WTC11 (cell line): ENCODE data around the gene CLK1. TPM values are rescaled to one million over a fixed set of nuclear protein-coding genes. Genes with fewer than 3 reads are reported as not detected.

Experiments used
- ATAC-seq: fragments of 200-7000 bp; cut with Tn5 transposase; 2 replicates; pipeline ENCODE4 v1.10.0; 2021; ENCODE audit warnings: mild to moderate bottlenecking, moderate library complexity
- CTCF ChIA-PET: fragments of 300-600 bp; sonication (Branson Sonifier 250); formaldehyde crosslinking; loops from one replicate; lab custom pipeline; 2021; ENCODE audit warnings: antibody characterized with exemption; lab: Charles Lee
- POLR2A ChIA-PET: fragments of 350-600 bp; sonication (Branson Sonifier 250); formaldehyde crosslinking; loops from one replicate; lab custom pipeline; 2021; ENCODE audit warnings: antibody characterized with exemption; lab: Charles Lee
- DNase-seq: peaks from one replicate; pipeline ENCODE4 v3.0.0; 2021; ENCODE audit warnings: low spot score
- H3K27ac Mint-ChIP-seq: 2 replicates; pipeline ENCODE4 v1.8.0; 2021; ENCODE audit warnings: mixed read lengths
- H3K27me3 Mint-ChIP-seq: 2 replicates; pipeline ENCODE4 v1.8.0; 2021; ENCODE audit warnings: low read depth, mild to moderate bottlenecking, moderate library complexity, mixed read lengths
- H3K36me3 Mint-ChIP-seq: 2 replicates; pipeline ENCODE4 v1.8.0; 2021; ENCODE audit warnings: mixed read lengths
- H3K4me1 Mint-ChIP-seq: 2 replicates; pipeline ENCODE4 v1.8.0; 2022; ENCODE audit warnings: mixed read lengths
- H3K4me3 Mint-ChIP-seq: 2 replicates; pipeline ENCODE4 v1.8.0; 2021; ENCODE audit warnings: mild to moderate bottlenecking, moderate library complexity, mixed read lengths
- H3K9me3 Mint-ChIP-seq: 2 replicates; pipeline ENCODE4 v1.8.0; 2021; ENCODE audit warnings: mixed read lengths
- ATF1 ChIP-seq: sonication (generic); formaldehyde crosslinking; IDR thresholded peaks from 2 replicates; pipeline ENCODE4 v1.8.1; 2023; ENCODE audit warnings: mild to moderate bottlenecking, moderate library complexity, missing genetic modification reagents
- ELF4 ChIP-seq: sonication (generic); formaldehyde crosslinking; IDR thresholded peaks from 2 replicates; pipeline ENCODE4 v1.8.1; 2022; ENCODE audit warnings: low read depth, mild to moderate bottlenecking, moderate library complexity, missing genetic modification reagents
- MXD4 ChIP-seq: fragments of 250-450 bp; sonication (Bioruptor Pico); IDR thresholded peaks from 2 replicates; pipeline ENCODE4 v1.8.0; 2021; ENCODE audit warnings: mild to moderate bottlenecking, moderate library complexity, borderline replicate concordance
- NFE2L1 ChIP-seq: sonication (generic); formaldehyde crosslinking; IDR thresholded peaks from 2 replicates; pipeline ENCODE4 v1.8.1; 2023; ENCODE audit warnings: missing genetic modification reagents
- PRRX2 ChIP-seq: fragments of 250-450 bp; sonication (Bioruptor Pico); IDR thresholded peaks from 2 replicates; pipeline ENCODE4 v1.8.0; 2021; ENCODE audit warnings: mild to moderate bottlenecking
- SMAD4 ChIP-seq: sonication (generic); formaldehyde crosslinking; IDR thresholded peaks from 2 replicates; pipeline ENCODE4 v1.8.0; 2022; ENCODE audit warnings: mild to moderate bottlenecking, missing genetic modification reagents
- SOX15 ChIP-seq: fragments of 250-450 bp; sonication (Bioruptor Pico); IDR thresholded peaks from 2 replicates; pipeline ENCODE4 v1.9.0; 2021; ENCODE audit warnings: mild to moderate bottlenecking
- TP53 ChIP-seq: sonication (generic); formaldehyde crosslinking; IDR thresholded peaks from 2 replicates; pipeline ENCODE4 v1.8.1; 2023; ENCODE audit warnings: mild to moderate bottlenecking, missing genetic modification reagents
- ZBTB21 ChIP-seq: sonication (generic); formaldehyde crosslinking; IDR thresholded peaks from 2 replicates; pipeline ENCODE4 v1.8.1; 2023; ENCODE audit warnings: mild to moderate bottlenecking, missing genetic modification reagents, borderline replicate concordance
- ZNF138 ChIP-seq: sonication (generic); formaldehyde crosslinking; conservative IDR thresholded peaks from 2 replicates; pipeline ENCODE4 v1.8.1; 2022; ENCODE audit warnings: mild to moderate bottlenecking, moderate library complexity, missing genetic modification reagents
- ZNF219 ChIP-seq: sonication (generic); formaldehyde crosslinking; IDR thresholded peaks from 2 replicates; pipeline ENCODE4 v1.8.0; 2023; ENCODE audit warnings: missing genetic modification reagents, mild to moderate bottlenecking, borderline replicate concordance
- ZNF396 ChIP-seq: fragments of 250-450 bp; sonication (Bioruptor Pico); IDR thresholded peaks from 2 replicates; pipeline ENCODE4 v1.8.0; 2021; ENCODE audit warnings: mild to moderate bottlenecking, moderate library complexity, borderline replicate concordance
- total RNA-seq: library from RNA; stranded (reverse); gene quantifications from 3 replicates; pipeline ENCODE4 v1.2.3, GENCODE V29; 2021
- TF ChIP-seq, protein P1 (sequence below): sonication (generic); formaldehyde crosslinking; IDR thresholded peaks from 2 replicates; pipeline ENCODE4 v1.8.1; 2023; ENCODE audit warnings: mild to moderate bottlenecking, missing genetic modification reagents, borderline replicate concordance
- TF ChIP-seq, protein P2 (sequence below): fragments of 200-600 bp; IDR thresholded peaks from 2 replicates; pipeline ENCODE4 v1.8.0; 2022; ENCODE audit warnings: antibody characterized with exemption
- TF ChIP-seq, protein P3 (sequence below): sonication (generic); formaldehyde crosslinking; IDR thresholded peaks from 2 replicates; pipeline ENCODE4 v1.8.0; 2023; ENCODE audit warnings: missing genetic modification reagents, mild to moderate bottlenecking, borderline replicate concordance

The CLK1 gene
- total RNA-seq, 1 experiment from 2014 or later: 25.5 TPM

DNA sequence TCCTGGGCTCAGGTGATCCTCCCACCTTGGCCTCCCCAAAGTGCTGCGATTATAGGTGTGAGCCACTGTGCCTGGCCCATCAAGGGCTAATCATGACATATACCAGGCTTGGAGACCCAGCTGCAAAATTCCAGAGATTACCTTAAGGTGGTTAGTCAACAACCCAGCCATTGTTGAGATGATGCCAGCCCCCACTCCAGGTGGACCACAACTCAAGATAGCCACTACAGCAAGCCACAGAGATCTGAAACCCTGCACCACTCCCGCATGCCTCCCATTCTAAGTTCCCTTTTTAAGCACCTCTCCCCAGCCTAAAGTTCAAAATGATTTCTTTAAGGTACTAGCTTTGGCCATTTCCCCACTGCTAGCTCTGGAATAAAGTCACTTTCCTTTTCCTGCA, 4.6 kb upstream of the CLK1 start (continued):
- TF ChIP-seq, protein P1, sequence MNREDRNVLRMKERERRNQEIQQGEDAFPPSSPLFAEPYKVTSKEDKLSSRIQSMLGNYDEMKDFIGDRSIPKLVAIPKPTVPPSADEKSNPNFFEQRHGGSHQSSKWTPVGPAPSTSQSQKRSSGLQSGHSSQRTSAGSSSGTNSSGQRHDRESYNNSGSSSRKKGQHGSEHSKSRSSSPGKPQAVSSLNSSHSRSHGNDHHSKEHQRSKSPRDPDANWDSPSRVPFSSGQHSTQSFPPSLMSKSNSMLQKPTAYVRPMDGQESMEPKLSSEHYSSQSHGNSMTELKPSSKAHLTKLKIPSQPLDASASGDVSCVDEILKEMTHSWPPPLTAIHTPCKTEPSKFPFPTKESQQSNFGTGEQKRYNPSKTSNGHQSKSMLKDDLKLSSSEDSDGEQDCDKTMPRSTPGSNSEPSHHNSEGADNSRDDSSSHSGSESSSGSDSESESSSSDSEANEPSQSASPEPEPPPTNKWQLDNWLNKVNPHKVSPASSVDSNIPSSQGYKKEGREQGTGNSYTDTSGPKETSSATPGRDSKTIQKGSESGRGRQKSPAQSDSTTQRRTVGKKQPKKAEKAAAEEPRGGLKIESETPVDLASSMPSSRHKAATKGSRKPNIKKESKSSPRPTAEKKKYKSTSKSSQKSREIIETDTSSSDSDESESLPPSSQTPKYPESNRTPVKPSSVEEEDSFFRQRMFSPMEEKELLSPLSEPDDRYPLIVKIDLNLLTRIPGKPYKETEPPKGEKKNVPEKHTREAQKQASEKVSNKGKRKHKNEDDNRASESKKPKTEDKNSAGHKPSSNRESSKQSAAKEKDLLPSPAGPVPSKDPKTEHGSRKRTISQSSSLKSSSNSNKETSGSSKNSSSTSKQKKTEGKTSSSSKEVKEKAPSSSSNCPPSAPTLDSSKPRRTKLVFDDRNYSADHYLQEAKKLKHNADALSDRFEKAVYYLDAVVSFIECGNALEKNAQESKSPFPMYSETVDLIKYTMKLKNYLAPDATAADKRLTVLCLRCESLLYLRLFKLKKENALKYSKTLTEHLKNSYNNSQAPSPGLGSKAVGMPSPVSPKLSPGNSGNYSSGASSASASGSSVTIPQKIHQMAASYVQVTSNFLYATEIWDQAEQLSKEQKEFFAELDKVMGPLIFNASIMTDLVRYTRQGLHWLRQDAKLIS: no peak
- no peak for TF ChIP-seq ZNF138 (CRISPR knock-in tag)
- TF ChIP-seq, protein P2, sequence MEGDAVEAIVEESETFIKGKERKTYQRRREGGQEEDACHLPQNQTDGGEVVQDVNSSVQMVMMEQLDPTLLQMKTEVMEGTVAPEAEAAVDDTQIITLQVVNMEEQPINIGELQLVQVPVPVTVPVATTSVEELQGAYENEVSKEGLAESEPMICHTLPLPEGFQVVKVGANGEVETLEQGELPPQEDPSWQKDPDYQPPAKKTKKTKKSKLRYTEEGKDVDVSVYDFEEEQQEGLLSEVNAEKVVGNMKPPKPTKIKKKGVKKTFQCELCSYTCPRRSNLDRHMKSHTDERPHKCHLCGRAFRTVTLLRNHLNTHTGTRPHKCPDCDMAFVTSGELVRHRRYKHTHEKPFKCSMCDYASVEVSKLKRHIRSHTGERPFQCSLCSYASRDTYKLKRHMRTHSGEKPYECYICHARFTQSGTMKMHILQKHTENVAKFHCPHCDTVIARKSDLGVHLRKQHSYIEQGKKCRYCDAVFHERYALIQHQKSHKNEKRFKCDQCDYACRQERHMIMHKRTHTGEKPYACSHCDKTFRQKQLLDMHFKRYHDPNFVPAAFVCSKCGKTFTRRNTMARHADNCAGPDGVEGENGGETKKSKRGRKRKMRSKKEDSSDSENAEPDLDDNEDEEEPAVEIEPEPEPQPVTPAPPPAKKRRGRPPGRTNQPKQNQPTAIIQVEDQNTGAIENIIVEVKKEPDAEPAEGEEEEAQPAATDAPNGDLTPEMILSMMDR: no peak
- no peak for TF ChIP-seq ZBTB21
- TF ChIP-seq ELF4: no peak

GRCh38 chr2:200863782-200864175, 679 bp downstream of the CLK1 start:
- ATAC-seq: no peak
- POLR2A ChIA-PET: interaction anchor here (0.7 to 2.8 kb wide), 10 partner anchors 15 to 294 kb away, joined by 3 to 21 read pairs (median 5); partner anchors contain the start of genes NIF3L1 and PPIL3

GRCh38 chr2:200862532-200863000, 1.9 kb downstream of the CLK1 start:
- CTCF ChIA-PET: interaction anchor here (2.4 kb wide), 1 partner anchor 149 kb away, joined by 13 read pairs; no protein-coding TSS in a partner anchor
- POLR2A ChIA-PET: no interaction called here

More at GRCh38 chr2:200863782-200864175, 679 bp downstream of the CLK1 start:
- TF ChIP-seq NFE2L1 (CRISPR knock-in tag): no peak
- no peak for TF ChIP-seq PRRX2 (CRISPR knock-in tag)
- TF ChIP-seq TP53: no peak
- TF ChIP-seq ATF1 (CRISPR knock-in tag): no peak
- no peak for TF ChIP-seq MXD4 (CRISPR knock-in tag)
- no peak for TF ChIP-seq SOX15 (CRISPR knock-in tag)
- TF ChIP-seq SMAD4 (CRISPR knock-in tag): no peak
- TF ChIP-seq ZNF396 (CRISPR knock-in tag): no peak
- Mint-ChIP-seq H3K27ac (peak overlapping the region; percentile 99), H3K27me3 (no peaks in the 10 kb centered on the region), H3K4me3 (peak overlapping the region; percentile 97), H3K4me1 (peaks cover 24% of the 10 kb centered on the region), H3K36me3 (peaks cover 28% of the 10 kb centered on the region), H3K9me3 (no peaks in the 10 kb centered on the region)
- CTCF ChIA-PET: interaction anchor here (0.9 to 2.4 kb wide), 4 partner anchors 38 to 884 kb away, joined by 3 to 13 read pairs (median 6); partner anchors contain the start of gene ORC2
- DNase-seq: no peak

More at GRCh38 chr2:200862532-200863000, 1.9 kb downstream of the CLK1 start:
- ATAC-seq (no peak), DNase-seq (no peak)
- TF ChIP-seq, protein P3, sequence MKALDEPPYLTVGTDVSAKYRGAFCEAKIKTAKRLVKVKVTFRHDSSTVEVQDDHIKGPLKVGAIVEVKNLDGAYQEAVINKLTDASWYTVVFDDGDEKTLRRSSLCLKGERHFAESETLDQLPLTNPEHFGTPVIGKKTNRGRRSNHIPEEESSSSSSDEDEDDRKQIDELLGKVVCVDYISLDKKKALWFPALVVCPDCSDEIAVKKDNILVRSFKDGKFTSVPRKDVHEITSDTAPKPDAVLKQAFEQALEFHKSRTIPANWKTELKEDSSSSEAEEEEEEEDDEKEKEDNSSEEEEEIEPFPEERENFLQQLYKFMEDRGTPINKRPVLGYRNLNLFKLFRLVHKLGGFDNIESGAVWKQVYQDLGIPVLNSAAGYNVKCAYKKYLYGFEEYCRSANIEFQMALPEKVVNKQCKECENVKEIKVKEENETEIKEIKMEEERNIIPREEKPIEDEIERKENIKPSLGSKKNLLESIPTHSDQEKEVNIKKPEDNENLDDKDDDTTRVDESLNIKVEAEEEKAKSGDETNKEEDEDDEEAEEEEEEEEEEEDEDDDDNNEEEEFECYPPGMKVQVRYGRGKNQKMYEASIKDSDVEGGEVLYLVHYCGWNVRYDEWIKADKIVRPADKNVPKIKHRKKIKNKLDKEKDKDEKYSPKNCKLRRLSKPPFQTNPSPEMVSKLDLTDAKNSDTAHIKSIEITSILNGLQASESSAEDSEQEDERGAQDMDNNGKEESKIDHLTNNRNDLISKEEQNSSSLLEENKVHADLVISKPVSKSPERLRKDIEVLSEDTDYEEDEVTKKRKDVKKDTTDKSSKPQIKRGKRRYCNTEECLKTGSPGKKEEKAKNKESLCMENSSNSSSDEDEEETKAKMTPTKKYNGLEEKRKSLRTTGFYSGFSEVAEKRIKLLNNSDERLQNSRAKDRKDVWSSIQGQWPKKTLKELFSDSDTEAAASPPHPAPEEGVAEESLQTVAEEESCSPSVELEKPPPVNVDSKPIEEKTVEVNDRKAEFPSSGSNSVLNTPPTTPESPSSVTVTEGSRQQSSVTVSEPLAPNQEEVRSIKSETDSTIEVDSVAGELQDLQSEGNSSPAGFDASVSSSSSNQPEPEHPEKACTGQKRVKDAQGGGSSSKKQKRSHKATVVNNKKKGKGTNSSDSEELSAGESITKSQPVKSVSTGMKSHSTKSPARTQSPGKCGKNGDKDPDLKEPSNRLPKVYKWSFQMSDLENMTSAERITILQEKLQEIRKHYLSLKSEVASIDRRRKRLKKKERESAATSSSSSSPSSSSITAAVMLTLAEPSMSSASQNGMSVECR: peak; percentile 48; the same call in 1 of the 2 replicates
- no peak for TF ChIP-seq ZNF219 (CRISPR knock-in tag)
- peak overlapping the region; percentile 97 for H3K4me3 Mint-ChIP-seq
- peaks cover 40% of the 10 kb centered on the region for H3K36me3 Mint-ChIP-seq
- H3K9me3 Mint-ChIP-seq: no peaks in the 10 kb centered on the region
- H3K27me3 Mint-ChIP-seq: no peaks in the 10 kb centered on the region
- peak overlapping the region; percentile 93 for H3K27ac Mint-ChIP-seq
- H3K4me1 Mint-ChIP-seq: peaks cover 24% of the 10 kb centered on the region
